Measurements from ENCODE around the gene SMIM11.
"Not testable (repeated sequence)": the region's sequence is repeated elsewhere in the genome, so short reads cannot be mapped to it uniquely, and the experiment has no call there.

SMIM11 gene

GRCh38 chr21:34427339-34427738, 52.0 kb downstream of the SMIM11 start:
- DNase-seq, result not testable (repeated sequence)

- DNase-seq, result not testable (repeated sequence)
Observed at GRCh38 chr21:34428441-34428840, 53.1 kb downstream of the SMIM11 start.

GRCh38 chr21:34429710-34430109, 54.4 kb downstream of the SMIM11 start:
- not testable (repeated sequence) for DNase-seq

Data from GF-D8 (cell line).